Measurements from ENCODE around the gene LGI4.
"Not testable (repeated sequence)": the region's sequence is repeated elsewhere in the genome, so short reads cannot be mapped to it uniquely, and the experiment has no call there.

LGI4 gene

DNA sequence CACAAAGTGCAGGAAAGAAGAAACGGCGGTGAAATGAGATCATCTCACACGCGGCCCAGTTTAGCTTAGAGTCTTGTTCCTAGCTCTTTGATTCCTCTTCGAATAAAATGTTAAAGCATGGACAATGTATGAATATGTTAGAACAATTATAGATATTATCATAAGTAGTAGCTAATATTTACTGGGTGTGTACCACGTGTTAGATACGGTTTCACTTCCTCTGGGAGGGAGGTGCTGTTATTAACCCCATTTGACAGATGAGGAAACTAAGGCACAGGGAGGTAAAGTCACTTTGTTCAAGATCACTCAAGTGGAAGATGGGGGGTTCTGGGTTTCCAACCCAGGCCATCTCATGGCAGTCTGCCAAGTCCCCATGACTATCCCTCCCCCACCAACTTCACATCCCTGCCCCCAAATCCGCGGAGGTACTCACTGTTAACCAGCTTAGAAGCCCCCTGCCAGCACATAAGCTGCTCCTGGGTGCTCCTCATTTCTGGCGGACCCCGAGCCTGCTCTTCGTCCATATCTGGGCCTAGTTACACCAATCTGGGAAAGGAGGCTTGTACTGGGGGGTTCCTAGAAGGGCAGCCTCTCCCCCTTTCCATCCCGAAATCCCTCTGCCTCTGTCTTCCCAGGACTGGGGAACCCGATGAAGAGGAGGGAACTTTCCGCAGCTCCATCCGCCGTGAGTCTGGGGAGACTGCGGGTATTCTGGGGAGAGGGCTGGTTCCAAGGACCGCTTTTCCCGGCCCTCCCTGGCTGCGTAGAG is 7.2 kb upstream of the LGI4 start:
- no peak for DNase-seq

DNA sequence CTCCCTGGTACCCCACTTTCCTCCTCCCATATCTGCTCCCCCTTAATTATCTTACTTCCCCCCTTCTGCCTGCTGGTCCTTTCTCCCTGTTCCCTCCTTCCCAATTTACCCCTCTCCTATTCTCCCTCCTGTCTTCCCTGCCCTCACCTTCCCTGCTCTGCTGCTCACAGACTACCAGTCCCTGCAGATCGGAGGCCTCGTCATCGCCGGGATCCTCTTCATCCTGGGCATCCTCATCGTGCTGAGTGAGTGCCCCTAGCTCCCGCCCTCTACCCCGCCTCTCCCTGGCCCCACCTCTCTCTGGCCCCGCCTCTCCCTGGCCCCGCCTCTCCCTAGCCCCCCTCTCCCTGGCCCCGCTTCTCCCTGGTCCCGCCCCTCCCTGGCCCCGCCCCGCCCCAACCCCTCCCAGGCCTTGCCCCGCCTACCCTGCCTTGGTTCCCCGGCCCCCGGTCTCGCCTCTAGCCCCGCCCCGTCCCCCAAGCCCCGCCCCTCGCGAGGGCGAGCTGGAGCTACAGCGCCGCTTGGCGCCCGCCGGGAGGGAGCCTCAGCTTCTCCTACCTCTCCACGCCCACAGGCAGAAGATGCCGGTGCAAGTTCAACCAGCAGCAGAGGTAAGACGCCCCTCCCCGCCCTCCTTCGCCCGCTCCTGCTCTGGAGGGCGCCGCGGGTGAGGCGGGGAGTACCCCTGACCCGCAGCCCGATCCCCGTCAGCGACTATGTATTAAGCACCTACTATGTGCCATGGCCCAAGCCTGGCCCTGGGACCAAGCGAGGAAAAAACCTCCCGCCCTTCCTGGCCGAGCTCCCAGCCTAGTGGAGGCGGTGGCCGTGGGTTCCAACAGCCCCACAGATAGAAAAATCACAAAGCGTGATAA is 6.3 kb upstream of the LGI4 start:
- peak in 1 of 2 experiments; percentile 82 for DNase-seq

DNA sequence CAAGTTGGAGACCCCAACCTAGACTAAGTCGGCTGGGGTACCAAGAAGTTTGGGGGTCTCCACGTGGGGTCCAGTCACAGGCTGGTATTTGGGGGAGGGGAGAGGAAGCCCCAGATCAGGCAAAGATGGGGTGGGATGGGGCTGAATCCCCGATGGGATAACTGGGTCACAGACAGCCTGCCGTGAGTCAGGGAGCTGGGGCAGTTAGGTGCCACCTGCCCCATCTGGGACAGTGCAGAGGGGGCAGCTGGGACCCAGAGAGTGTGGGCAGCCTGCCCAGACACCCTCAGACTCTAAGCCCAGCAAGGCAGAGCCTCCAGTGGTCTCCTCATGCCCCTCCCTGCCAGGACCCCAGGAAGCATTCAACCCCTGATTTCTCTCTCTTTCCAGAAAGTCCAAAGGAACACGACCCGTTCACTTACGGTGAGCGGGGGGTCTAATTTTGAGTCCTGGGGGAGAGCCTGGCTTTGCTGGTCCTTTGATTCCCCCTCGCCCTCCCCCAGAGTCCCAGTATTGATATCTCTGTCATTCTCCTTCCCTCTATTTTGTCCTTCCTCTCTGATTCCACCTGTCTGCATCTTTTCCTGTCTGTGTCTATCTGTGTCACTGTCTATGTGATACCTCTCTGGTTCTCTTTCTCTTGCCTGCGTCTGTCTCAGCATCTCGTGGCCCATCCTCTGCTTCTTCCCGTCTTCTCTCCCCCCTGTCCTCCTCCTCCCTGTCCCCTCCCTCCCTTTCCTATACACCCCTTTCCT is 5.5 kb upstream of the LGI4 start:
- DNase-seq, result no peak

DNA sequence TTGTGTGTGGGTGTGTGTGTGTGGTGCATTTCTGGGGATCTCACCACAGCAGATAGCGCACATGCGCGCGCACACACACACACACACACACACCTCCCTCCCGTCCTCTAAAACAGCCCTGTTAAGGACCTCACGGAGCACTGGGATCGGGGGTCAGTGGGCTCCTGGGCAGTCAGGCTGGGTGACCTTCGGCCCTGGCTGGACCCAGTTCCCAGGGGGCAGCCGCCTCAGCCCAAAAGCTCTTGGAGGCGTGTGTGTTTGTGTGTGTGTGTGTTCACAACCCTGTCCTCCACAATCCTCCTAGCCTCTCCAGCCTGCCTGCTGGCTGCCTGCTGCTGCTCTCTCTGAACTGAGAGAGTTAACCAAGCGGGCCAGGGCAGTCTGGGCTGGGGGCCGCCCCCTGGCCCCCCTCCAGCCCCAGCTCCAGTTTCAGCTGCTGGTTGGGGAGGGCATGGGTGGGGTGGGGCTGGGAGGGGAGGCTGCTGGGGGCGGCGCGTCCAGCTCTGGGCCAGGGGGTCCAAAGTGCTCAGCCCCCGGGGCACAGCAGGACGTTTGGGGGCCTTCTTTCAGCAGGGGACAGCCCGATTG is 3.5 kb upstream of the LGI4 start, which contains the start of gene FXYD1:
Gene FXYD1 (plus strand): TSS at position 520 of the 588 bp plus-strand sequence. CDS start 1,256 bp downstream, outside the sequence.
- no peak for DNase-seq

DNA sequence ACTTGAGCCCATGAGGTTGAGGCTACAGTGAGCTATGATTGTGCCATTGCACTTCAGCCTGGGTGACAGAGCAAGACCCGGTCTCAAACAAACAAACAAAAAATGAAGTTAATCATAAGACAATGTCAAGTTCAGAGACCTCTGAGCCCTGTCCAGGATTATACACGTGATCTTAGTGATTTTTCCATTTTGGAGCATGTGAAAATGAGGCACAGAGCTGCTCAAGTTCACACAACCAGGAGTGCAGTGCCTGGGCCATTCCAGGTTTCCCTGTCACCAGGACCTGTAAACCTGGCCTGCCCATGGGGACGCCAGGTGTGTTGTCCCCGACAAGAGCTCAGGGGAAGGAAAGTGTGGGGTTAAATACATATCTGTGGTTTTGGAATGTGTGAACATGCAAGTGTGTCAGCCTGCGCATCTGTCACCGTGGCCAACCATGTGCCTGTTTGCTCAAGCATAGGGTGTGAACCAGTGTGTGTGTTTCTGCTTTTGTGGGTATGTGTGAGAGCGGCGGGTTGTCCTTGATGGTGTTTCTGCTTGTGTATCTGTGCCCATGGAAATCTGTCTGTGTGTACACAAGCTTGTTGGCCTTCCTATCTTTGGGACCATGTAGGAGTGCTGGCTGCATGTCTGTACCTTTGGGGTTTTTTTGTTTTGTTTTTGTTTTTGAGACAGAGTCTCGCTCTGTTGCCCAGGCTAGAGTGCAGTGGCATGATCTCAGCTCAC is 2.3 kb upstream of the LGI4 start:
- no peak for DNase-seq

DNA sequence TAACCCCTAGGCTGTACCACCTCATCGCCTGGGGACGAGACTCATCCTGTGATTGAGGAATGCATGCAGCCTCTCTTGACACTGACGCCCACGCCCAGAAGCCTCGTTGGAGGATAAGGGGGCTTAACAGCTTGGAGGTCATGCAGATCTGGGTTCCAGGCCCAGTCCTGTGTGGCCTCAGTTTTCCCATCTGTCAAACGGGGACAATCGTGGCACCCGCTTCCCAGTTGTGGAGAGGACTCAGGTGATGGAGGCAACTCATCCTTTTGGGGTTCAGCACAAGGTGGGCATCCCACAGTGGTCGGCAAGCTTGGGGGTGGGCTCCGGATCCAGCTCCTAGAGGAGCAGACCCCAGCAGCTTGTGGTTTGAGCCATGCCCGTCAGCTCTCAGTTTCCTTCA is 1.4 kb upstream of the LGI4 start:
- DNase-seq, result no peak

DNA sequence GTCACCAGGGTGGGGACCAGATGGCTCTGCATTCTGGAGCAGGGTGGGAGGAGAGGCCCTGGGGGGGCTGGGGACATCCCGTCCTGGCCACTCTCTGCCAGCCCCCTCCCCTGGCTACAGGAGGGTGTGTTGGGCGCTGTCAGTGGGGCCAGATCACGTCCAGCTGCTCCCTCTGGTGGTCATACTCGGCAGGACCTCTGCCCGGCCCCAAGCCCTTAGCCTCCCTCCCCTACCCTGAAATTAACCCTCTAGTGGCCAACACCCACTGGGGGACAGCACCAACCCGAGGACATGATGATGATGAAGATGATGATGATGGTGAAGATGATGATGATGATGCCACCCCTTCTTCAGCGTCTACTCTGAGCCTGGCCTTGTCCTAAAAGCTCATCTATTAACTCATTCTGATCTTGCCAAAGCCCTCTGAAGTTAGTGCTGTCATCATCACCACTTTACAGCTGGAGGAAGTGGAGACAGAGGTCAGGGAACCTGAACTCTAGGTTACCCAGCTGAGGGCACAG is 590 bp upstream of the LGI4 start:
- peak in 1 of 2 experiments; percentile 38 for DNase-seq

DNA sequence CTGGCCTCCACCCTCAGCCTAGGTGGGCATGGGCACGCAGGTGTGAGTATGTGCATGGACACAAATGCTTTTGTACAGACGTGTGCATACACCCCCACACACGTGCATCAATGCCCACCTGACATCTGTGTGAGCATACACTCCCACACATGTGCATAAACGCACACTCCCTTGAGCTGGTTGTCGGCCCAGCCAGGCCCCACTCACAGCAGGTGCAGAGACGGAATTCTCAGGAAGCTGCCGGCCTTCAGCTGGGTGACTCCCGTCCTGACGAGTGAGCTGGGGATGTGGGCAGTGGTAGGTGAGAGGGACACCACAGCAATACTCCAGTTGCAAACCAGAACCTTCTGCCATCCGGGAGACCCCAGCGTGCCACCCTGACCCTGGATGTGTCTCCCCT is 1.0 kb downstream of the LGI4 start:
- DNase-seq, result no peak

DNA sequence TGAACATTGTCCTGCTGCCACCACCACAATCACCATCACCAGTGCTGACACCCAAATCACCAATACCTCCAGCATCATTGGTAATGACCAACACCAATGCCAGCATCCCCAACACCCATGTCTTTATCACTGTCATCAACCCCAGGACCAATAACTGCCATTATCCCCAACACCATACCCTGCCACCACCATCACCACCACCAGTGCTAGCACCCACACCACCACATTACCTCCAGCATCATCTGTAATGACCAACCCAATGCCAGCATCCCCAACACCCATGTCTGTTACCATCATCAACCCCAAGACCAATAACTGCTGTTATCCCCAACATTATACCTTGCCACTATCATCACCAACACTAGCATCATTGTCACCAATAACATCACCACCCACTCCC is 2.6 kb downstream of the LGI4 start:
- DNase-seq, result no peak

DNA sequence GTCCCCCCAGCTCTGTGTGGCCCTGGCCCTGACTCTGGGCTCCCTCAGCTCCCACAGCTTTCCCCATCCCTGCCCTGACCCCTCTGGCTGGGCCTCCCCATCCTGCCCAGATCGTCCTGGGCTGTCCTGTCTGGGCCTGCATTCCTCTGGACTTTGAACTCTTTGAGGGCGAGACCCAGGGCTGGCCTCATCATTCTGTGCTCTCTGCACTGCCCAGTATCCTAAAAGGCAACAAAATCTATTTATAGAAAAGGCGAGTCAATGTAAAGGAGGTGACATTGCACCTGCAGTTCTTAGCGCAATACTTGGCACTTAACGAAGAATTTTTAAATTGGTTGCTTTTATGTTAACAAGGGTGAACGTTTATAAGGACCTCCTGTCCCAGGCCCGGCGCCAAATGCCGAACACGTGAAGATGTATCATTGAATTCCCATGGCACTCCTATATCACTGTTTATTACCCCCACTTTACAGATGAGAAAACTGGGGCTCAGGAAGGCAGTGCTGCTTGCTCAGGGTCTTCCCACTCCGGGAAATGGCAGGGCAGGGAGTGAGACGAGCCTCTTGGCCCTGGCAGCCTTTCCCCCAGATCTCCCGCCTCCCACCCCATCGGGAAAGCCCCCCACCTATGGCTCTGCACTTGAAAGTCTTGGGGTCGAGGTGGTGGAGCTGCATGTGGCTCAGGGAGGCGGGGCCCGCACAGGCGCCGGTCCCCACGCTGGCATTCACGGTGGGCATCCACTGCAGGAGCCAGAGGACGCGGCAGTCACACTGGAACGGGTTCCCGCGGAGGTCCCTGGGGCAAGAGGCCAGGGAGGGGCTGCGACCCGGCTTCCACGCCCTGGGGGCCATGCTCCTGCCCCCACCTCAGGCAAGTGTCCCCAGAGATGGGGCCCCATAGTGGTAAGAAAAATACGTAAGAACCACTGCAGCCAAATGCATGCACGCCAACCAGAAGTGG is 3.8 kb downstream of the LGI4 start:
- no peak for DNase-seq

DNA sequence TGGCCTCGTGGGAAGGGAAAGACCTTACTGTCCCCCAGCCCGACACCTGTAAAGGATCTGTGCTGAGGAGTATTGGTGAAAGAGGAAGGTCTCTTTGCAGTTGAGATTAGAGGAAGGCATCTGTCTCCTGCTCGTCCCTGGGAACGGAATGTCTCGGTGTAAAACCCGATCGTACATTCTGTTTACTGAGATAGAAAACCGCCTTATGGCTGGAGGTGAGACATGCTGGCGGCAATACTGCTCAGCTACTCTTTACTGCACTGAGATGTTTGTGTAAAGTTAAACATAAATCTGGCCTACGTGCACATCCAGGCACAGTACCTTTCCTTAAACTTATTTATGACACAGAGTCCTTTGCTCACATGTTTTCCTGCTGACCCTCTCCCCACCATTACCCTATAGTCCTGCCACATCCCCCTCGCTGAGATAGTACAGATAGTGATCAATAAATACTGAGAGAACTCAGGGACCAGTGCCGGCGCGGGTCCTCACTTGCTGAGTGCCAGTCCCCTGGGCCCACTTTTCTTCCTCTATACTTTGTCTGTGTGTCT is 5.1 kb downstream of the LGI4 start:
- DNase-seq, result not testable (repeated sequence)

DNA sequence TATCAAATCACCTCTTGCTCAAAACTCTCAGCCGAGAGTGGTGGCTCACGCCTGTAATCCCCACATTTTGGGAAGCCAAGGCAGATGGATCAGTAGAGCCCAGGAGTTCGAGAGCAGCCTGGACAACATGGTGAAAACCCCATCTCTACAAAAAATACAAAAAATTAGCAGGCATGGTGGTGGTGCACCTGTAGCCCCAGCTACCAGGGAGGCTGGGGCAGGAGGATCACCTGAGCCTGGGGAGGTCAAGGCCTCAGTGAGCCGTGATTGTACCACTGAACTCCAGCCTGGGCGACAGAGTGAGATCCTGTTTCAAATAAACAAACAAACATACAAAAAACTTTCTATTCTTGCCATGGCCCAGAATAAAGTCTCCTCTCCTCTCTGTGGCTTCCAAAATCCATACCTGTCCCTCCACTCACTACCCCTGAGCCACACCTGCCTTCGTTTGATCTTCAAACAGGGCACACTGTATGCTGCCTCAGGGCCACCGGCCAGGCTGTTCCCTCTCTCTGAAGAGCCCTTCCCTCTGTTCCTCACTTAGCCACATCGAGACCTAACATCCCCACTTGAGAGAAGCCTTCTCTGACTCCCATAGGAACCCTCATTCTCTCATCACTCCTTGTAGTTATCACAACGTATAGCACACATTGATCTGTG is 6.3 kb downstream of the LGI4 start:
- DNase-seq, result no peak

DNA sequence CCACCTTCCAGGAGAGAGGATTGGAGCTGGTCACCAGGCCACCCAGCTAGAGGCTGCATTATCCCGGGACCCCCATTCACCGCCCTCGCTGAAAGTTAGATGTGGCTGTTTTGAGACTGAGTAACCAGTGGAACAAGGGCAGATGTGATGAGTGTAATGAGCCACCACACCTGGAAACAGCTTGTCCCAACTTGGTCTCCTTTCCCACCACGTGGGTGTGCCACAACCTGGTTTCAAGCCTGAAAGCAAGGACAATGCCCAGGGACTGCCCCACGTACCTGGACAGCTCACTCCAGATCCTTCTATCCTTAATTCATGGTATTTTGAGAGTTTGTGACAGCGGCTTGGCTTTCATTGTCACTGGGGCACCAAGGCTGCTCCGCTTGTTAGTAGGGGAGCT is 7.0 kb downstream of the LGI4 start:
- DNase-seq, result no peak

DNA sequence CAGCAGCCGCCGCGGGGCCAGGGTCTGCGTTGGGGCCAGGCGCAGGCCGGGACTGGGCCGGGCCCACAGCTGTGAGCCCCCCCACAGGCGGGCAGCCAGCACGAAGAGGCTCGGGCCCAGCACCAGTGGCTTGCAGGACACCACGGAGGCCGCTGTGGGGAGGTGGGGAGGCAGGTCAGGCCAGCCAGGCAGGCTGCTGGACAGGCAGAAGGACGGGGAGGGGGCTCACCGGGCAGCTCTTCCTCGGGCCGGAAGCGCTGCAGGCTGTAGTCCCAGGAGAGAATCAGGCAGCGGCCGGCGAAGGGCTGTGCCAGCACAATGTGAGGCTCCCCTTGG is 8.3 kb downstream of the LGI4 start:
- DNase-seq, result no peak

DNA sequence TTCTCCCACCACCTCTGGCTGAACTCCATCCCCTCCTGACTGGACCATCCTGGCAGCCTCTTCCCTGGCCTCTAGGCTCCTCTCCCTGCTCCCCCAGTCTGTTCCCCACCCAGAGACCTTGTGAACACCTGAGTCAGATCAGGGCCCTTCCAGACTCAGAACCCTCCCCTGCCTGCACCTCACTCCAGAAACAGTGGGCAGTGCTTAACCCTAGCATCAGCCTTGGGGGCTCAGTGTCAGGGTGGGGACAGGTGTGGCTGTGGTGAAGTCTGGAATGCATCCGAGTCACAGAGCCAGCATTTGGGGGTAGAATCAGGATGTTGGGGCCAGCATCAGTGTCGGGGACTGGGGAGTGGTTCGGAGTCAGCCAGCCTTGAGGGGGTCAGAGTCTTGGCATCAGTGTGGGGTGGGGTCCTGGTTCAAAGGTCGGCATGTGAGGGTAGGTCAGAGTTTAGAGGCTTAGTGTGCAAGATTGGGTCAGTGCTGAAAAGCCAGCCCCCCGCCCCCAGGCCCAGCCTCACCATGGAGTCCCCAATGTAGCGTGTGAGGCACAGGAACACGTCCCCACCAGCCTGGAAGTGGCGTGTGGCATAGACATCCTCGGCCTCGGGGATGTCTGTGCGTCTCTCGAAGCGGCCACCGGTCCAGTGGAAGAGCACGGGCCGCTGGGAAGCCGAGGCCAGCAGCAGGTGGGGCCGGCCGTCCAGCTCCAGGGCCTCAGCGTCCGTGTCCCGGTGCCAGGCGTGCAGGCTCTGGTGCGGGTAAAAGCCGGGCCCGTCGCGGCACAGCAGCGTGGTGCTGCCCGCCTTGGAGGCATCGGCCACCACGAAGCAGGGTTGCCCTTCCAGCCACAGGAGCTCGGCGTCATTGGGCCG is 8.9 kb downstream of the LGI4 start:
- DNase-seq, result no peak

DNA sequence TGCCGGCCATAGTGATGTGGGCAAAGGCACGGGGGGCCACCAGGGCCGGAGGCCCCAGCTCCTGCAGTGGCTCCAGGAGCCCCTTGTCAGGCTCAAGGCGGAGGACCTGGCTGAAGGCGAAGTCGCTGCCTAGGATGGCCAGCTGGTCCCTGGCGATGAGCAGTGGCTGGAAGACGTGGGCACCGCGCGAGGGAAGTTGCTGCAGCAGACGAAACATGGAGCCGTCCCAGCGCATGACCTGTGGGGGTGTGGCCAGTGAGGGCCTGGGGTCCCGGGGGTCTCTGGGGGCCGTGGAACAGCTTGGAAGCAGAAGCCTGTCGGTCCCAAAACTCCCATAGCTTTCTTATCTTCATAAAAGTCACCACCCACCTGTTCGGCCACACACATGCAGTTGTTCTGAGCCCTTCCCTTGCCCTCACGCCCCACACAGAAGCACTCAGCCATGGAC is 9.6 kb downstream of the LGI4 start:
- DNase-seq, result no peak

DNA sequence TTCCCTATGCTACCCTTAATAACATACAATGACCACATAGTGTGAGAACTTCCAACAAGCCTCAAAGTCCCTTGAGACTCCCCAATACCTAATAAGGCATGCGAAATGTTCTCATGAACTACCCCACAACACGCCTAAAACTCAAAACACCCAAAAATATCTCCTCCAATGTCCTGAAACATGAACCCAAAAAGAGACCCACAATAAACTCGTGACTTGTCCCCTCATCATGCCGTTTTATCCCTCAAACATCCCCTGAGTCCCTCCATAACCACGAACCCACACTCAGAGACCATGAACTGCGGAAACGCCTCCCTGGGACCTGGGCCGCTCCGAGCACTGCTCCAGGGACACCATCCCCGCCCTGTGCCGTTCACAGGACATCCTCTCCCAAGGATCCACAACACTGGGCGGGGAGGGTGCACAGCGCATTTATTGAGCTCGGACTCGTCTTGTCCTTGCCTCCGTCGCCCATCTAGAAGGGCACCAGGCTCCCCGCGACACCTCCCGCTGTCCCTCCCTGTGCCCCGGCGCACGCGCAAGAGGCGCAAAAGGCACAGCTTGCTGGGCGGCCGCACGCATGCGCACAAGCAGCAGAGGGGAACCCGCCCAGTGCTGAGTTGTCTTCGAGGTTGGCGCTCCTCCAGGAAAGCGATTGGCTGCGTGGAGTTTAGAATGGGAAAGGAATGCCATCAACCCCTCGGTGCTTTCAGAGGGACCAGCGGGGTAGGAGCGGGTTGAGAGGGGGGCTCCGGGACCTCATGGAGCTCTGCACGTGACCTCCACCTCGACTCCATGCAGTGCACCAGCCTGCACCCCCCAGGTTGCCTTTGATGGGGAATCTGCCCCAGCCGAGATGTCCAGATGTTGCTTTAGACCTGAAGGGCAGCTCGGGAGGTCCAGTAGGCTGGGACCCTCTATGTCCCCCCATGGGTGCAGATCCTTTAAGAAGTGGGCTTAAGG is 10.5 kb downstream of the LGI4 start:
- DNase-seq, result peak; percentile 23 to 75

DNA sequence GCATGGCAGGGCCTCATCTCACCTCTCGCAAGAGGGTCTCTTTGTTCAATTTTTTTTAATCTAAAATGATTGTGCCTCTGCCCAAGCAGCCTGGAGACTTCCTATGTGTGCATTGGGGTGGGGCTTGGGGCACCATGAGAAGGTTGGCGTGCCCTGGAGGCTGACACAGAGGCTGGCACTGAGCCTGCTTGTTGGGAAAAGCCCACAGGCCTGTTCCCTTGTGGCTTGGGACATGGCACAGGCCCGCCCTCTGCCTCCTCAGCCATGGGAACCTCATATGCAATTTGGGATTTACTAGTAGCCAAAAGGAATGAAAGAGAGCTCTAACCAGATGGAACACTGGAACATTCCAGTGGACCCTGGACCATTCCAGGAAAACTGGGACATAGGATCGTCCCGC is 11.3 kb downstream of the LGI4 start:
- DNase-seq, result no peak
